H9 (cell line): ENCODE measurements around the gene KRTAP5-1. TPM values are rescaled to one million over a fixed set of nuclear protein-coding genes. Genes with fewer than 3 reads are reported as not detected.

Experiments
- DNase-seq: peaks from one replicate; pipeline ENCODE4 v3.0.0-alpha.2; 2017
- H2AFZ ChIP-seq: one replicate; pipeline ENCODE4 v1.6.1; 2013; ENCODE audit warnings: mild to moderate bottlenecking, low read length, control low read depth, moderate library complexity
- H2AK5ac ChIP-seq: 2 replicates; pipeline ENCODE4 v1.6.1; 2013; ENCODE audit warnings: low read length, control low read depth, mixed read lengths; ENCODE audit not compliant: insufficient read length
- H2BK120ac ChIP-seq: one replicate; pipeline ENCODE4 v1.6.1; 2013; ENCODE audit warnings: low read depth, mild to moderate bottlenecking, low read length, control low read depth, inconsistent platforms; ENCODE audit not compliant: poor library complexity, severe bottlenecking
- H2BK12ac ChIP-seq: 2 replicates; pipeline ENCODE4 v1.6.1; 2013; ENCODE audit warnings: low read length, control low read depth, mixed read lengths, low read depth; ENCODE audit not compliant: insufficient read length
- H2BK15ac ChIP-seq: 2 replicates; pipeline ENCODE4 v1.6.1; 2013; ENCODE audit warnings: low read depth, low read length, control low read depth
- H2BK20ac ChIP-seq: one replicate; pipeline ENCODE4 v1.6.1; 2013; ENCODE audit warnings: low read depth, mild to moderate bottlenecking, low read length, control low read depth, inconsistent platforms; ENCODE audit not compliant: poor library complexity, severe bottlenecking
- H2BK5ac ChIP-seq: 2 replicates; pipeline ENCODE4 v1.6.1; 2013; ENCODE audit warnings: low read length, control low read depth, mixed read lengths; ENCODE audit not compliant: insufficient read length
- H3K14ac ChIP-seq: 2 replicates; pipeline ENCODE4 v1.6.1; 2013; ENCODE audit warnings: low read length, control low read depth; ENCODE audit not compliant: insufficient read depth
- H3K18ac ChIP-seq: 2 replicates; pipeline ENCODE4 v1.6.1; 2013; ENCODE audit warnings: low read depth, mild to moderate bottlenecking, mixed read lengths, low read length, control low read depth; ENCODE audit not compliant: insufficient read length
- H3K23ac ChIP-seq: 2 replicates; pipeline ENCODE4 v1.6.1; 2013; ENCODE audit warnings: low read length, control low read depth, mixed read lengths, low read depth; ENCODE audit not compliant: insufficient read length
- H3K23me2 ChIP-seq: 2 replicates; pipeline ENCODE4 v1.6.1; 2013; ENCODE audit warnings: low read depth, mild to moderate bottlenecking, mixed read lengths, low read length, control low read depth; ENCODE audit not compliant: insufficient read length, poor library complexity, severe bottlenecking
- H3K27ac ChIP-seq: 2 replicates; pipeline ENCODE4 v1.5.1; 2013; ENCODE audit warnings: low read length, control low read depth, mixed read lengths, low read depth; ENCODE audit not compliant: insufficient read length
- H3K27me3 ChIP-seq: 2 replicates; pipeline ENCODE4 v1.6.1; 2013; ENCODE audit warnings: low read length, control low read depth, inconsistent platforms; ENCODE audit not compliant: insufficient read depth
- H3K4ac ChIP-seq: 2 replicates; pipeline ENCODE4 v1.6.1; 2013; ENCODE audit warnings: low read depth, mild to moderate bottlenecking, control low read depth, inconsistent platforms, low read length, moderate library complexity
- H3K4me1 ChIP-seq: 2 replicates; pipeline ENCODE4 v1.6.1; 2013; ENCODE audit warnings: low read length, control low read depth, inconsistent platforms; ENCODE audit not compliant: insufficient read depth
- H3K4me2 ChIP-seq: 2 replicates; pipeline ENCODE4 v1.6.1; 2013; ENCODE audit warnings: low read length, control low read depth, mixed read lengths; ENCODE audit not compliant: insufficient read length, insufficient read depth
- H3K56ac ChIP-seq: 2 replicates; pipeline ENCODE4 v1.6.1; 2013; ENCODE audit warnings: low read depth, mild to moderate bottlenecking, mixed read lengths, low read length, control low read depth; ENCODE audit not compliant: insufficient read length
- H3K79me1 ChIP-seq: 2 replicates; pipeline ENCODE4 v1.6.1; 2013; ENCODE audit warnings: low read depth, mild to moderate bottlenecking, moderate library complexity, low read length, control low read depth, inconsistent platforms; ENCODE audit not compliant: insufficient read depth, poor library complexity, severe bottlenecking
- H3K79me2 ChIP-seq: 2 replicates; pipeline ENCODE4 v1.6.1; 2013; ENCODE audit warnings: low read length, control low read depth, inconsistent platforms; ENCODE audit not compliant: insufficient read depth
- H3K9ac ChIP-seq: 2 replicates; pipeline ENCODE4 v1.6.1; 2013; ENCODE audit warnings: low read length, control low read depth, mixed read lengths; ENCODE audit not compliant: insufficient read length; ENCODE audit errors: extremely low read depth
- H3K9me3 ChIP-seq: one replicate; pipeline ENCODE4 v1.6.1; 2013; ENCODE audit warnings: low read depth, low read length, inconsistent platforms; ENCODE audit not compliant: control insufficient read depth
- H3T11ph ChIP-seq: one replicate; pipeline ENCODE4 v1.6.1; 2013; ENCODE audit warnings: mild to moderate bottlenecking, low read length, control low read depth, inconsistent platforms
- H4K20me1 ChIP-seq: one replicate; pipeline ENCODE4 v1.6.1; 2013; ENCODE audit not compliant: control insufficient read depth, insufficient read length, insufficient read depth
- H4K5ac ChIP-seq: 2 replicates; pipeline ENCODE4 v1.6.1; 2013; ENCODE audit warnings: low read depth, mild to moderate bottlenecking, mixed read lengths, low read length, control low read depth; ENCODE audit not compliant: insufficient read length
- H4K8ac ChIP-seq: replicated peaks from 2 replicates; pipeline ENCODE4 v1.6.1; 2013; ENCODE audit warnings: low read length, control low read depth, mixed read lengths, low read depth; ENCODE audit not compliant: insufficient read length
- H4K91ac ChIP-seq: 2 replicates; pipeline ENCODE4 v1.6.1; 2013; ENCODE audit warnings: low read depth, mild to moderate bottlenecking, moderate library complexity, mixed read lengths, low read length, control low read depth; ENCODE audit not compliant: insufficient read length
- H3K27ac Mint-ChIP-seq, 3 experiments: 2 replicates in 2 of 3; 3 replicates in 1 of 3; pipeline ENCODE4 v1.8.0; 2020 to 2021; ENCODE audit warnings: mixed read lengths in 3 of 3, mild to moderate bottlenecking in 1 of 3, moderate library complexity in 1 of 3
- H3K27me3 Mint-ChIP-seq: 2 replicates; pipeline ENCODE4 v1.8.0; 2021; ENCODE audit warnings: low read depth, mild to moderate bottlenecking, moderate library complexity, mixed read lengths
- H3K36me3 Mint-ChIP-seq, 3 experiments: 2 replicates in 2 of 3; 3 replicates in 1 of 3; pipeline ENCODE4 v1.8.0; 2020 to 2021; ENCODE audit warnings: low read depth in 3 of 3, mixed read lengths in 3 of 3; ENCODE audit not compliant: insufficient read depth in 1 of 3
- H3K4me1 Mint-ChIP-seq, 2 experiments: 2 replicates each; pipeline ENCODE4 v1.8.0; 2020; ENCODE audit warnings: mixed read lengths in 2 of 2
- H3K4me3 Mint-ChIP-seq, 2 experiments: 2 replicates in 1 of 2; 3 replicates in 1 of 2; pipeline ENCODE4 v1.8.0; 2020 to 2021; ENCODE audit warnings: mild to moderate bottlenecking in 2 of 2, mixed read lengths in 2 of 2, moderate library complexity in 1 of 2
- H3K9me3 Mint-ChIP-seq, 2 experiments: 2 replicates in 1 of 2; 3 replicates in 1 of 2; pipeline ENCODE4 v1.8.0; 2020; ENCODE audit warnings: mild to moderate bottlenecking in 2 of 2, mixed read lengths in 2 of 2, moderate library complexity in 1 of 2
- WGBS: extraction: QIAGEN DNeasy Blood & Tissue Kit; methylation state at CpG from one replicate; pipeline ENCODE4 v1.1.7; 2013; ENCODE audit warnings: missing lambda C conversion rate, low lambda C conversion rate, mixed read lengths; ENCODE audit not compliant: insufficient read length; ENCODE audit errors: extremely low coverage; 5-methylcytosine and 5-hydroxymethylcytosine counted together
- total RNA-seq: library from RNA; stranded (reverse); gene quantifications from 2 replicates; pipeline ENCODE4 v1.2.1, GENCODE V29; 2021
- TF ChIP-seq, protein P1 (sequence below): fragments of 200-600 bp; sonication (generic); conservative IDR thresholded peaks from 3 replicates; pipeline ENCODE4 v1.8.0; 2021; ENCODE audit warnings: antibody characterized with exemption, mild to moderate bottlenecking

KRTAP5-1 gene
- total RNA-seq, 1 experiment from 2014 or later = not detected

- Histone ChIP-seq H2AFZ (no peak overlapping the region), H3K9ac (no peak overlapping the region), H3K79me2 (no peaks in the 10 kb centered on the region), H4K8ac (no peak overlapping the region), H2BK12ac (no peak overlapping the region), H3K4me1 (peaks cover 2% of the 10 kb centered on the region; the same call in 1 of the 2 replicates), H3T11ph (no peak overlapping the region), H3K56ac (no peak overlapping the region), H3K14ac (0 out of 2 replicates have a peak overlapping the region, but pooled peaks have one; percentile 31), H3K4me2 (no peak overlapping the region), H3K79me1 (no peaks in the 10 kb centered on the region), H3K23ac (no peak overlapping the region), H3K23me2 (no peaks in the 10 kb centered on the region), H3K9me3 (no peaks in the 10 kb centered on the region), H4K20me1 (no peaks in the 10 kb centered on the region), H4K91ac (no peak overlapping the region), H3K18ac (no peak overlapping the region), H2BK20ac (no peak overlapping the region), H3K27ac (no peak overlapping the region), H4K5ac (no peak overlapping the region), H3K27me3 (peaks cover 8% of the 10 kb centered on the region; the same call in 1 of the 2 replicates), H2AK5ac (no peak overlapping the region), H3K4ac (no peak overlapping the region), H2BK15ac (no peak overlapping the region), H2BK5ac (no peak overlapping the region), H2BK120ac (no peak overlapping the region)
- H3K27me3 Mint-ChIP-seq = peaks cover 25% of the 10 kb centered on the region
- H3K27ac Mint-ChIP-seq = no peak overlapping the region; a peak in 1 of 7 replicates
- H3K36me3 Mint-ChIP-seq = peaks cover 0 to 1% (median 0%) of the 10 kb centered on the region in 3 experiments; a peak in 1 of 7 replicates
- H3K9me3 Mint-ChIP-seq = no peaks in the 10 kb centered on the region
- peaks cover 24 to 44% of the 10 kb centered on the region in 2 experiments for H3K4me1 Mint-ChIP-seq
- peak; percentile 25 for DNase-seq
- TF ChIP-seq, protein P1, sequence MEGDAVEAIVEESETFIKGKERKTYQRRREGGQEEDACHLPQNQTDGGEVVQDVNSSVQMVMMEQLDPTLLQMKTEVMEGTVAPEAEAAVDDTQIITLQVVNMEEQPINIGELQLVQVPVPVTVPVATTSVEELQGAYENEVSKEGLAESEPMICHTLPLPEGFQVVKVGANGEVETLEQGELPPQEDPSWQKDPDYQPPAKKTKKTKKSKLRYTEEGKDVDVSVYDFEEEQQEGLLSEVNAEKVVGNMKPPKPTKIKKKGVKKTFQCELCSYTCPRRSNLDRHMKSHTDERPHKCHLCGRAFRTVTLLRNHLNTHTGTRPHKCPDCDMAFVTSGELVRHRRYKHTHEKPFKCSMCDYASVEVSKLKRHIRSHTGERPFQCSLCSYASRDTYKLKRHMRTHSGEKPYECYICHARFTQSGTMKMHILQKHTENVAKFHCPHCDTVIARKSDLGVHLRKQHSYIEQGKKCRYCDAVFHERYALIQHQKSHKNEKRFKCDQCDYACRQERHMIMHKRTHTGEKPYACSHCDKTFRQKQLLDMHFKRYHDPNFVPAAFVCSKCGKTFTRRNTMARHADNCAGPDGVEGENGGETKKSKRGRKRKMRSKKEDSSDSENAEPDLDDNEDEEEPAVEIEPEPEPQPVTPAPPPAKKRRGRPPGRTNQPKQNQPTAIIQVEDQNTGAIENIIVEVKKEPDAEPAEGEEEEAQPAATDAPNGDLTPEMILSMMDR = no peak
- no CpG with 5 or more reads among the region's 12 CpGs for WGBS
- no peak overlapping the region for H3K4me3 Mint-ChIP-seq
Measured at GRCh38 chr11:1558775-1559110, 26.3 kb downstream of the KRTAP5-1 start.
